ENCODE measurements around the gene ACTR3.

DNA sequence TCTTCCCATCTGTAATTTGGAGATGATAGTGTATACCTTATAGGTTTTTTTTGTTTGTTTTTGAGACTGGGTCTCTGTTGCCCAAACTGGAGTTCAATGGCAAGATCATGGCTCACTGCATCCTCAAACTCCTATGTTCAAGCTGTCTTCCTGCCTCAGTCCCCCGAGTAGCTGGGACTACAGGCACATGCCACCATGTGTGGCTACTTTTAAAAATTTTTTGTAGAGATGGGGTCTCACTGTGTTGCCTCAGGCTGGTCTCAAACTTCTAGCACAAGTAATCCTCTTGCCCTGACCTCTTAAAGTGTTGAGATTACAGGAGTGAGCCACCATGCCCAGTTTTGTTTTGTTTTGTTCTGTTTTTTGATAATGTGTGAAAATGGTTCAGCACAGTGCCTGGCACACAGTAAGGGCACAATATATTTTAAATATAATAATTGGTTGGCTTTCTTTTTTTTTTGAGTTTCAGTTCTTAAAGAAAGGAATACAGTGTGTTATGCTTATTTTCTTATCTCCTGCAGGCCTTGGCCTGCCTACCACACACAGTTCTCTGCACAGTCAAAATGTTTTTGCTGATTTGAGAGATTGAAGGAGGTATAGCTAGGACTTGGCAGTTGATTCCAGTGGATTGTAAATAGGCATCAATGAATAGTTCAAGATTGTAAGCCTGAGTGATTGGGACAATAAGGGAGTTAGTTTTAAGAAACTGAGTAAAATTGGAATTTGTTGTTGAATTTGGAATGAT is 6.1 kb downstream of the ACTR3 start:
- TF ChIP-seq CTCF (conservative IDR thresholded peaks at IDR 0.05 in 1 of 2, IDR thresholded peaks at IDR 0.05 in 1 of 2; ENCODE audit: extremely low read depth in 1 of 2, insufficient read depth in 1 of 2, low read depth in 1 of 2, low read length in 2 of 2) (no peak), EZH2 (IDR thresholded peaks at IDR 0.05; ENCODE audit: borderline replicate concordance, low read length) (no peak)

Data from mammary epithelial cell (primary cell).